HG03442 (cell line): ENCODE measurements around the gene ANK2.

ENCODE experiments used
- ATAC-seq: cut with Tn5 transposase; IDR thresholded peaks from one replicate; pipeline ENCODE4 v1.9.1; 2021; ENCODE audit warnings: mild to moderate bottlenecking, moderate library complexity; ENCODE audit not compliant: unreplicated experiment

ANK2 gene

GRCh38 chr4:113273721-113274220 lies 224.3 kb downstream of the ANK2 start:
- no peak for ATAC-seq

- ATAC-seq, result no peak
Observed at GRCh38 chr4:113276464-113277170, 227.2 kb downstream of the ANK2 start.

- peak; percentile 99 for ATAC-seq
Observed at GRCh38 chr4:113278324-113278934, 229.0 kb downstream of the ANK2 start.

GRCh38 chr4:113285501-113285900 lies 236.0 kb downstream of the ANK2 start:
- no peak for ATAC-seq

DNA sequence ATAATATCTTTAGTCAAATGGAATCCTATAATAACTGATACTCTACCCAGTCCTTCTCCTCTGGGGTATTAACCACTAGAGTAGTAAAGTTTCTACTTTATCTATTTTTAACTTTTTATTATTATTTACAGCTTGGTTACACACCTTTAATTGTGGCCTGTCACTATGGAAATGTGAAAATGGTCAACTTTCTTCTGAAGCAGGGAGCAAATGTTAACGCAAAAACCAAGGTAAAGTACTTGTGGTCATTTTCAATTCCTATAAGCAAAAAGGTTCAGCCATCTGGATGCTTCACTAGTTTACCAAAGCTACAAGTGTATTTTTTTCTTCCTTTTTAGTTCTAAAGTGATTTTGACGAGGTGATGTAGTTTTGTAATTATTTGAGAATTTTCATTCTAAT lies 238.8 kb downstream of the ANK2 start:
- ATAC-seq, result no peak

- no peak for ATAC-seq
Observed at GRCh38 chr4:113288696-113289095, 239.2 kb downstream of the ANK2 start.

DNA sequence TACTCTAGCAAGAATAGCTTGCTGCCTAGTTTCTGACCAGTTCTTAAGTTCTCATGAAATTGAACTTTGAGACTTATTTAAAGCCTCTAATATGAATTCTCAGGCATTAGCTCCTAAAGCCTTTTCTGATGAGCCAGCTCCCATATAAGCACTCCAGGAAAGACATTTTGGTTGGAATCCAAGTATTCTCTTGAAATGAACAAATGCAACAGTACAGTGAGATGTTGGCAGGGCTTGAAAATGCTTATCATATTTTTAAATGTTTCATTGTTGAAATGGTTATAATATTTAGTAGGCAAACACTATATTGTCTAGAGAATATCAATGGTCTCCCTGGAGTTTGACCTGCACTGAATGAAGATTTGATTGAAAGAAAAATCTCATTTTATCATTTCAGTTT lies 240.3 kb downstream of the ANK2 start:
- ATAC-seq, result no peak

GRCh38 chr4:113290666-113291065 lies 241.2 kb downstream of the ANK2 start:
- no peak for ATAC-seq

- ATAC-seq, result no peak
Observed at GRCh38 chr4:113292371-113293042, 243.1 kb downstream of the ANK2 start.

GRCh38 chr4:113293043-113293560 lies 243.6 kb downstream of the ANK2 start:
- ATAC-seq, result no peak

GRCh38 chr4:113293674-113294073 lies 244.2 kb downstream of the ANK2 start:
- ATAC-seq, result no peak

DNA sequence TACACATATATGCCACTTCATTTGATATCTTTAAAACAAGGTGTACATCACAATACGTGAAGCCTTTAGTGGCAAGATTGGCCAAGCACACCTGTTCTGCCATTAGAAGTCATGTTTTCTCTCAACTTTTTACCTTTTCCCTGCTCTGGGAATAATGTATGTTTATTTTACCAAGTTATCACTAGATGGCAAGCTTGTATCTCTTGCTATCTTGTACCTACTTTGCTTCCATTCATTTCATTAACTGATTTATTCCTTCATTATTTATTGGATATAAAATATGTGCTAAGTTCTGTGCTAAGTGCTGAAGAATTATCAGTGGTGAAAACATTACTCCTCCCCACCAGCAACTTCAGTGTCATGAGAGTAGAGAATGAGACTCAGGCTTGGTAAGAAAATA lies 245.5 kb downstream of the ANK2 start:
- ATAC-seq, result no peak

DNA sequence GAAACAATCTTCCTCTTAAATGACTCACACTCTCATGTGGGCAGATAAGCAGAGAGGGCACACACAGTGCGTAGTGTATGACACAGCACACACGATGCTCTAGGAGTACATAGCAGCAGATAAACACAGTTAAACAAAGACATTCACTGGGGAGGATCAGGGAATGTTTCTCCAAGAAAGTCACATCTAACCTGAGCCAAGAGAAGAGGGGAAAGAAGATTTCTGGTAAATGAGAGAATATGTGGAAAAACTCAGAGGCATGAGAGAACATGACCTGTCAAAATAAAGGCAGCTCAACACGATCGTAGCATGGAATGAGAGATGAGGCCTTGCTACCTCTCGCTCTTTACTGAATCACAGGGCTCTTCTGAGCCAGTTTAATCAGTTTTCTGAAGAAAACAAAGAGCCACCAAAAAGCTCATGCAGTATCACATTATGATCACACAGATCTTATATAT lies 251.0 kb downstream of the ANK2 start:
- ATAC-seq, result no peak

GRCh38 chr4:113302051-113302450 lies 252.6 kb downstream of the ANK2 start:
- ATAC-seq, result no peak

DNA sequence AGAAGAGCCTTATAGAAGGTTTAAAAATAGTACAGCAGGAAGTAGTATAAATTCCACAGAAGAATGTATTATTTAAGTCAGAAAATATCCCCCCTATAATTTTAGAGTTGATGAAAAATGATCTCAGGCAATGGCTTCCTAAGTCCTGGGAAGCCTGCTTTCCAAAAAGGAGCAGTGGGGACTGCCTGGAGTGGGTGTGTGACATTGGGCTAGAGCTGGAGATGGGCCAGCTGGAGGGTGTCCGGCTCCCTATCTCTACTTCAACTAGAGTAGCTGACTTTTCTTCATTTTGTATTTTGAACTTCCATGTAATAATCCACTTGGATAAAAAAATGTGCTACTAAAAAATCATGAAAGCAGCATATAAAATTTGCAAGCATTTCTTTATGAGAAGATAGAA lies 253.9 kb downstream of the ANK2 start:
- ATAC-seq, result no peak

- ATAC-seq, result no peak
Observed at GRCh38 chr4:113311047-113311446, 261.6 kb downstream of the ANK2 start.

DNA sequence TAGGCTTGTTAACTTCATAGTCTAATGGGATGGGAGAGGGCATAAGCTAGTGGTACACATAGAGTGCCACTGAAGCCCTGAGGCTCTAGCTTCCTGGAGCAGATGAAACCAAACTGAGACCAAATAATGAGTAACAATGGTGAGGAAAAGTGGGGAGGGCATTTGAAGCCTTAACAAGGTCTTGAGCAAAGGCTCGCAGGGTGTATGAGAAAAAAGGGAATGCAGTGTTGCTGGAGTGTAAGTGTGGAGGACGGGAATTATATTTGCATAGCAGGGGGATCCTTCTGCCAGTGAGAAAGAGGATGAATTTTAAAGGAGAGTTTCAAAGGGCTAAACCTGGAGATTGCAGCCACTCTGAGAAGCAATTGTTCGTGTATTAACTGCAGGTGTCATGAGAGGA lies 263.1 kb downstream of the ANK2 start:
- no peak for ATAC-seq

- no peak for ATAC-seq
Observed at GRCh38 chr4:113314426-113314825, 265.0 kb downstream of the ANK2 start.

- ATAC-seq, result peak; percentile 96
Observed at GRCh38 chr4:113316879-113317278, 267.4 kb downstream of the ANK2 start.

DNA sequence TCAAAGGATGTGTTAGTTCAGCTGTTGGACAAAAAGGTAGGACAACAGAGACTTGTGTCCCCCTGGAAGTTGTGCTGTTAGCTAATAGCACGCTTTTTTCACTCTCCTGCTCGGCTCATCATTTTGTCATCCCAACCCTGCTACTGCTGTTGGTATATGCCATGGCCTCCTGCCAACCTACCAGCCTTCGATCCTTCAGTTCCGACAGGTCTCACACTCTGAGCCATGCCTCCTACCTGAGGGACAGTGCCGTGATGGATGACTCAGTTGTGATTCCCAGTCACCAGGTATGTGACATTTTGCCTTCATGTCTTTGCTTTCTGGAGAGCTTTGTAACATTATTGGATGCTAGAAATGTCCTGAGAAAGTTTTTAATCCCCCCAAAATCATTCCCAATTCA lies 268.1 kb downstream of the ANK2 start:
- no peak for ATAC-seq

- ATAC-seq, result no peak
Observed at GRCh38 chr4:113322736-113323135, 273.3 kb downstream of the ANK2 start.
